Osteoblast (primary cell): ENCODE results near the gene CDK15. TPM values are rescaled to one million over a fixed set of nuclear protein-coding genes. Genes with fewer than 3 reads are reported as not detected.
"Not testable (repeated sequence)": the region's sequence is repeated elsewhere in the genome, so short reads cannot be mapped to it uniquely, and the experiment has no call there.

Experiments
- DNase-seq: peaks from one replicate; pipeline ENCODE4 v3.0.0; 2011; ENCODE audit warnings: low spot score, mixed read lengths; ENCODE audit not compliant: insufficient read length; ENCODE audit errors: missing footprints
- H2AFZ ChIP-seq: 2 replicates; pipeline ENCODE4 v1.6.0; 2011; ENCODE audit warnings: mild to moderate bottlenecking, low read length
- H3K27ac ChIP-seq: 2 replicates; pipeline ENCODE4 v1.5.1; 2011; ENCODE audit warnings: mild to moderate bottlenecking, low read depth, low read length, moderate library complexity
- H3K27me3 ChIP-seq: 2 replicates; pipeline ENCODE4 v1.6.0; 2012; ENCODE audit warnings: mild to moderate bottlenecking, control low read depth, inconsistent platforms, low read length, moderate library complexity; ENCODE audit not compliant: insufficient read depth
- H3K36me3 ChIP-seq: 2 replicates; pipeline ENCODE4 v1.5.1; 2011; ENCODE audit warnings: mild to moderate bottlenecking, low read length, control low read depth, moderate library complexity; ENCODE audit not compliant: insufficient read depth
- H3K4me1 ChIP-seq: 2 replicates; pipeline ENCODE4 v1.5.1; 2011; ENCODE audit warnings: mild to moderate bottlenecking, low read length, control low read depth, moderate library complexity; ENCODE audit not compliant: insufficient read depth
- H3K4me2 ChIP-seq: 2 replicates; pipeline ENCODE4 v1.6.0; 2011; ENCODE audit warnings: mild to moderate bottlenecking, low read length; ENCODE audit not compliant: insufficient read depth
- H3K4me3 ChIP-seq: fragments of 200-600 bp; sonication (generic); 3 replicates; pipeline ENCODE4 v1.5.1; 2012; ENCODE audit warnings: mild to moderate bottlenecking, low read length, inconsistent platforms; ENCODE audit not compliant: insufficient read depth
- H3K79me2 ChIP-seq: 2 replicates; pipeline ENCODE4 v1.6.0; 2012; ENCODE audit warnings: mild to moderate bottlenecking, low read length, control low read depth, inconsistent platforms; ENCODE audit not compliant: insufficient read depth
- H3K9me3 ChIP-seq: 2 replicates; pipeline ENCODE4 v1.5.1; 2011; ENCODE audit warnings: low read depth, low read length, control low read depth
- H4K20me1 ChIP-seq: 2 replicates; pipeline ENCODE4 v1.6.0; 2012; ENCODE audit warnings: mild to moderate bottlenecking, low read length, control low read depth; ENCODE audit not compliant: insufficient read depth
- CTCF ChIP-seq: IDR thresholded peaks from 2 replicates; pipeline ENCODE4 v1.5.1; 2011; ENCODE audit warnings: mild to moderate bottlenecking, low read depth, low read length, moderate library complexity; ENCODE audit errors: extremely low read depth
- total RNA-seq: library from RNA; depleted of rRNA; stranded (reverse); fragments of >200 nt; gene quantifications from 2 replicates; pipeline ENCODE4 v1.2.3, GENCODE V29; 2012

CDK15 gene
- total RNA-seq, 1 donor, result 4.7 TPM

- H3K4me3 ChIP-seq, result no peak overlapping the region
- no peak overlapping the region for H3K4me2 ChIP-seq
- no peaks in the 10 kb centered on the region for H3K27me3 ChIP-seq
- H2AFZ ChIP-seq, result no peak overlapping the region
- H3K27ac ChIP-seq, result no peak overlapping the region
- TF ChIP-seq CTCF, result no peak
- peaks cover 10% of the 10 kb centered on the region for H3K4me1 ChIP-seq
- H3K79me2 ChIP-seq, result no peaks in the 10 kb centered on the region
- no peak for DNase-seq
- H3K9me3 ChIP-seq, result no peaks in the 10 kb centered on the region
- no peaks in the 10 kb centered on the region for H3K36me3 ChIP-seq
- H4K20me1 ChIP-seq, result no peaks in the 10 kb centered on the region
Observed at GRCh38 chr2:201839727-201840126, 33.4 kb downstream of the CDK15 start.

- Histone ChIP-seq H4K20me1 (no peaks in the 10 kb centered on the region), H3K27ac (no peak overlapping the region), H3K36me3 (no peaks in the 10 kb centered on the region), H3K79me2 (no peaks in the 10 kb centered on the region), H3K4me2 (no peak overlapping the region), H3K27me3 (no peaks in the 10 kb centered on the region), H3K9me3 (no peaks in the 10 kb centered on the region), H3K4me1 (peaks cover 10% of the 10 kb centered on the region), H2AFZ (no peak overlapping the region), H3K4me3 (no peak overlapping the region)
- no peak for TF ChIP-seq CTCF
- DNase-seq, result no peak
Observed at GRCh38 chr2:201840726-201841125, 34.4 kb downstream of the CDK15 start.

- Histone ChIP-seq H2AFZ (peak overlapping the region; percentile 76), H3K36me3 (no peaks in the 10 kb centered on the region), H3K9me3 (no peaks in the 10 kb centered on the region), H3K79me2 (no peaks in the 10 kb centered on the region), H3K4me2 (peak overlapping the region; percentile 52), H3K4me1 (peaks cover 23% of the 10 kb centered on the region), H3K27me3 (no peaks in the 10 kb centered on the region), H4K20me1 (no peaks in the 10 kb centered on the region), H3K27ac (peak overlapping the region; percentile 38), H3K4me3 (no peak overlapping the region)
- no peak for DNase-seq
- TF ChIP-seq CTCF, result no peak
Observed at GRCh38 chr2:201842131-201842860, 36.0 kb downstream of the CDK15 start.

GRCh38 chr2:201844922-201845321 lies 38.6 kb downstream of the CDK15 start:
- not testable (repeated sequence) for H3K27ac ChIP-seq, DNase-seq, H3K4me3 ChIP-seq, H3K9me3 ChIP-seq, H3K4me2 ChIP-seq, H3K79me2 ChIP-seq, H3K36me3 ChIP-seq, H4K20me1 ChIP-seq, H2AFZ ChIP-seq, H3K27me3 ChIP-seq
- peaks cover 26% of the 10 kb centered on the region for H3K4me1 ChIP-seq
